ENCODE measurements around the gene TAF5.

- no peak for TF ChIP-seq POLR2A (IDR thresholded peaks at IDR 0.05; ENCODE audit: low read length)
- TF ChIP-seq GATA1 (IDR thresholded peaks at IDR 0.05; ENCODE audit: low read depth, low read length) = no peak
Observed at GRCh38 chr10:103394180-103394579, 26.4 kb downstream of the TAF5 start.
